Effector memory CD8-positive, alpha-beta T cell (primary cell): ENCODE measurements around the gene FIBCD1.

Experiments
- ATAC-seq: fragments of 150-1000 bp; cut with Tn5 transposase; replicated peaks from 2 replicates; pipeline ENCODE4 v1.10.0; 2021; ENCODE audit warnings: mild to moderate bottlenecking, moderate library complexity
- DNase-seq, 3 experiments: peaks; one replicate each; pipeline ENCODE4 v3.0.0; 2021
- H3K27ac Mint-ChIP-seq, 2 donors: one replicate each; pipeline ENCODE4 v1.8.0; 2022; ENCODE audit warnings: mild to moderate bottlenecking in 2 of 2, mixed read lengths in 2 of 2, moderate library complexity in 2 of 2
- H3K27me3 Mint-ChIP-seq, 2 donors: one replicate each; pipeline ENCODE4 v1.8.0; 2022; ENCODE audit warnings: mixed read lengths in 2 of 2
- H3K36me3 Mint-ChIP-seq: one replicate; pipeline ENCODE4 v1.8.0; 2022; ENCODE audit warnings: mild to moderate bottlenecking, moderate library complexity, mixed read lengths; ENCODE audit not compliant: insufficient read depth
- H3K4me1 Mint-ChIP-seq, 2 donors: one replicate each; pipeline ENCODE4 v1.8.0; 2022; ENCODE audit warnings: low read depth in 2 of 2, mixed read lengths in 2 of 2
- H3K4me3 Mint-ChIP-seq, 2 donors: one replicate each; pipeline ENCODE4 v1.8.0; 2022; ENCODE audit warnings: mild to moderate bottlenecking in 2 of 2, mixed read lengths in 2 of 2, moderate library complexity in 2 of 2
- H3K9me3 Mint-ChIP-seq, 2 donors: one replicate each; pipeline ENCODE4 v1.8.0; 2022; ENCODE audit warnings: mixed read lengths in 2 of 2

FIBCD1 gene

GRCh38 chr9:130925050-130925678 is 13.9 kb downstream of the FIBCD1 start:
- Mint-ChIP-seq H3K27me3 (peaks cover 20 to 70% of the 10 kb centered on the region in 2 donors), H3K4me3 (no peak overlapping the region), H3K4me1 (no peaks in the 10 kb centered on the region), H3K27ac (no peak overlapping the region), H3K9me3 (no peaks in the 10 kb centered on the region), H3K36me3 (no peaks in the 10 kb centered on the region)
- ATAC-seq, result no peak
- DNase-seq, result no peak

GRCh38 chr9:130924448-130924788 is 14.6 kb downstream of the FIBCD1 start:
- Mint-ChIP-seq H3K27ac (no peak overlapping the region), H3K4me3 (no peak overlapping the region), H3K4me1 (no peaks in the 10 kb centered on the region), H3K36me3 (no peaks in the 10 kb centered on the region), H3K9me3 (no peaks in the 10 kb centered on the region), H3K27me3 (peaks cover 16 to 64% of the 10 kb centered on the region in 2 donors)
- DNase-seq, result no peak
- ATAC-seq, result no peak

- peaks cover 16 to 63% of the 10 kb centered on the region in 2 donors for H3K27me3 Mint-ChIP-seq
- H3K4me3 Mint-ChIP-seq, result no peak overlapping the region
- no peaks in the 10 kb centered on the region for H3K4me1 Mint-ChIP-seq
- DNase-seq, result no peak
- no peaks in the 10 kb centered on the region for H3K9me3 Mint-ChIP-seq
- no peak overlapping the region for H3K27ac Mint-ChIP-seq
- H3K36me3 Mint-ChIP-seq, result no peaks in the 10 kb centered on the region
- ATAC-seq, result no peak
These were observed 15.2 kb downstream of the FIBCD1 start for GRCh38 chr9:130923611-130924447.

GRCh38 chr9:130922893-130923610 is 16.0 kb downstream of the FIBCD1 start:
- DNase-seq (no peak), ATAC-seq (no peak)
- Mint-ChIP-seq H3K9me3 (no peaks in the 10 kb centered on the region), H3K27me3 (peaks cover 13 to 58% of the 10 kb centered on the region in 2 donors), H3K36me3 (no peaks in the 10 kb centered on the region), H3K27ac (no peak overlapping the region), H3K4me1 (no peaks in the 10 kb centered on the region), H3K4me3 (no peak overlapping the region)

GRCh38 chr9:130921989-130922892 is 16.8 kb downstream of the FIBCD1 start:
- no peak overlapping the region for H3K4me3 Mint-ChIP-seq
- H3K27ac Mint-ChIP-seq, result no peak overlapping the region
- no peak for ATAC-seq
- H3K27me3 Mint-ChIP-seq, result peaks cover 11 to 59% of the 10 kb centered on the region in 2 donors
- DNase-seq, result no peak
- H3K9me3 Mint-ChIP-seq, result no peaks in the 10 kb centered on the region
- H3K36me3 Mint-ChIP-seq, result no peaks in the 10 kb centered on the region
- no peaks in the 10 kb centered on the region for H3K4me1 Mint-ChIP-seq

GRCh38 chr9:130921300-130921988 is 17.6 kb downstream of the FIBCD1 start:
- Mint-ChIP-seq H3K27me3 (peaks cover 11 to 64% of the 10 kb centered on the region in 2 donors), H3K4me1 (no peaks in the 10 kb centered on the region), H3K4me3 (no peak overlapping the region), H3K36me3 (no peaks in the 10 kb centered on the region), H3K27ac (no peak overlapping the region), H3K9me3 (no peaks in the 10 kb centered on the region)
- no peak for DNase-seq
- ATAC-seq, result no peak

GRCh38 chr9:130920762-130921299 is 18.2 kb downstream of the FIBCD1 start:
- H3K4me3 Mint-ChIP-seq, result no peak overlapping the region
- peaks cover 11 to 60% of the 10 kb centered on the region in 2 donors for H3K27me3 Mint-ChIP-seq
- no peak for ATAC-seq
- no peak for DNase-seq
- no peak overlapping the region for H3K27ac Mint-ChIP-seq
- H3K9me3 Mint-ChIP-seq, result no peaks in the 10 kb centered on the region
- no peaks in the 10 kb centered on the region for H3K36me3 Mint-ChIP-seq
- H3K4me1 Mint-ChIP-seq, result no peaks in the 10 kb centered on the region

GRCh38 chr9:130920233-130920632 is 18.8 kb downstream of the FIBCD1 start:
- DNase-seq (no peak), ATAC-seq (no peak)
- Mint-ChIP-seq H3K4me3 (no peak overlapping the region), H3K36me3 (no peaks in the 10 kb centered on the region), H3K27me3 (peaks cover 11 to 54% of the 10 kb centered on the region in 2 donors), H3K9me3 (no peaks in the 10 kb centered on the region), H3K27ac (no peak overlapping the region), H3K4me1 (no peaks in the 10 kb centered on the region)

GRCh38 chr9:130919559-130920145 is 19.4 kb downstream of the FIBCD1 start:
- H3K4me3 Mint-ChIP-seq, result no peak overlapping the region
- H3K27ac Mint-ChIP-seq, result no peak overlapping the region
- peaks cover 11 to 49% of the 10 kb centered on the region in 2 donors for H3K27me3 Mint-ChIP-seq
- DNase-seq (no peak), ATAC-seq (no peak)
- no peaks in the 10 kb centered on the region for H3K9me3 Mint-ChIP-seq
- H3K4me1 Mint-ChIP-seq, result no peaks in the 10 kb centered on the region
- H3K36me3 Mint-ChIP-seq, result no peaks in the 10 kb centered on the region

GRCh38 chr9:130918826-130919558 is 20.1 kb downstream of the FIBCD1 start:
- no peak overlapping the region for H3K27ac Mint-ChIP-seq
- H3K4me1 Mint-ChIP-seq, result no peaks in the 10 kb centered on the region
- H3K9me3 Mint-ChIP-seq, result no peaks in the 10 kb centered on the region
- no peak overlapping the region for H3K4me3 Mint-ChIP-seq
- peaks cover 3% of the 10 kb centered on the region for H3K36me3 Mint-ChIP-seq
- DNase-seq, result no peak
- peaks cover 11 to 52% of the 10 kb centered on the region in 2 donors for H3K27me3 Mint-ChIP-seq
- ATAC-seq, result no peak

- no peaks in the 10 kb centered on the region for H3K9me3 Mint-ChIP-seq
- no peak overlapping the region for H3K27ac Mint-ChIP-seq
- H3K4me1 Mint-ChIP-seq, result no peaks in the 10 kb centered on the region
- DNase-seq (no peak), ATAC-seq (no peak)
- peaks cover 11 to 52% of the 10 kb centered on the region in 2 donors for H3K27me3 Mint-ChIP-seq
- H3K4me3 Mint-ChIP-seq, result no peak overlapping the region
- H3K36me3 Mint-ChIP-seq, result peaks cover 3% of the 10 kb centered on the region
These were observed 20.8 kb downstream of the FIBCD1 start for GRCh38 chr9:130918101-130918825.
